Hepatocyte (in vitro differentiated cells): ENCODE measurements around the gene HSDL1. TPM values are rescaled to one million over a fixed set of nuclear protein-coding genes. Genes with fewer than 3 reads are reported as not detected.

Source experiments
- DNase-seq: peaks from one replicate; pipeline ENCODE4 v3.0.0-alpha.2; 2016; ENCODE audit warnings: low spot score
- H2AFZ ChIP-seq: fragments of 200-600 bp; sonication (generic); 2 replicates; pipeline ENCODE4 v1.6.0; 2016; ENCODE audit warnings: antibody characterized with exemption, mild to moderate bottlenecking
- H3K27ac ChIP-seq: fragments of 200-600 bp; sonication (generic); 2 replicates; pipeline ENCODE4 v1.5.1; 2016; ENCODE audit warnings: mild to moderate bottlenecking
- H3K27me3 ChIP-seq: fragments of 200-600 bp; sonication (generic); 2 replicates; pipeline ENCODE4 v1.6.1; 2016
- H3K36me3 ChIP-seq: fragments of 200-600 bp; sonication (generic); replicated peaks from 2 replicates; pipeline ENCODE4 v1.5.1; 2016; ENCODE audit warnings: low read depth; ENCODE audit not compliant: insufficient read depth
- H3K4me1 ChIP-seq: fragments of 200-600 bp; sonication (generic); 2 replicates; pipeline ENCODE4 v1.5.1; 2016; ENCODE audit warnings: mild to moderate bottlenecking, moderate library complexity; ENCODE audit not compliant: insufficient read depth
- H3K4me2 ChIP-seq: fragments of 200-600 bp; sonication (generic); 2 replicates; pipeline ENCODE4 v1.6.0; 2016
- H3K4me3 ChIP-seq: fragments of 200-600 bp; sonication (generic); 2 replicates; pipeline ENCODE4 v1.5.1; 2016; ENCODE audit warnings: mild to moderate bottlenecking
- H3K79me2 ChIP-seq: fragments of 200-600 bp; sonication (generic); 2 replicates; pipeline ENCODE4 v1.6.0; 2017; ENCODE audit warnings: mild to moderate bottlenecking
- H3K9me2 ChIP-seq: fragments of 200-600 bp; sonication (generic); replicated peaks from 2 replicates; pipeline ENCODE4 v1.6.0; 2017; ENCODE audit warnings: mild to moderate bottlenecking; ENCODE audit not compliant: insufficient read depth
- H3K9me3 ChIP-seq: fragments of 200-600 bp; sonication (generic); 2 replicates; pipeline ENCODE4 v1.5.1; 2016; ENCODE audit warnings: low read depth, mild to moderate bottlenecking
- H4K20me1 ChIP-seq: fragments of 200-600 bp; sonication (generic); 2 replicates; pipeline ENCODE4 v1.6.0; 2016; ENCODE audit warnings: mild to moderate bottlenecking; ENCODE audit not compliant: insufficient read depth, poor library complexity, severe bottlenecking
- EZH2 ChIP-seq: fragments of 200-600 bp; sonication (generic); IDR thresholded peaks from 2 replicates; pipeline ENCODE4 v1.6.1; 2016; ENCODE audit warnings: antibody characterized with exemption, mild to moderate bottlenecking, borderline replicate concordance
- EZH2phosphoT487 ChIP-seq: fragments of 200-600 bp; sonication (generic); IDR thresholded peaks from one replicate; pipeline ENCODE4 v1.6.1; 2018; ENCODE audit warnings: antibody characterized with exemption, mild to moderate bottlenecking, low read depth, moderate library complexity; ENCODE audit not compliant: unreplicated experiment, severe bottlenecking
- WGBS: methylation state at CpG from one replicate; pipeline ENCODE4 v1.1.6; 2016; ENCODE audit warnings: low lambda C conversion rate; ENCODE audit errors: missing lambda C conversion rate; 5-methylcytosine and 5-hydroxymethylcytosine counted together
- polyA plus RNA-seq: library from polyadenylated mRNA; unstranded; fragments of >200 nt; fragmentation: Nextera tagmentation; extraction: Ambion mirVana; gene quantifications from 2 replicates; pipeline ENCODE4 v1.2.1, GENCODE V29; 2016
- total RNA-seq: library from RNA; depleted of rRNA; stranded (reverse); fragments of >200 nt; gene quantifications from 2 replicates; pipeline ENCODE4 v1.2.3, GENCODE V29; 2014
- TF ChIP-seq, protein P1 (sequence below): fragments of 200-600 bp; sonication (generic); IDR thresholded peaks from 2 replicates; pipeline ENCODE4 v1.5.1; 2016; ENCODE audit warnings: antibody characterized with exemption, mild to moderate bottlenecking; ENCODE audit not compliant: poor library complexity

The HSDL1 gene
- total and polyA plus RNA-seq, 2 experiments from 2014 or later, result 14.3 to 24.9 TPM

DNA sequence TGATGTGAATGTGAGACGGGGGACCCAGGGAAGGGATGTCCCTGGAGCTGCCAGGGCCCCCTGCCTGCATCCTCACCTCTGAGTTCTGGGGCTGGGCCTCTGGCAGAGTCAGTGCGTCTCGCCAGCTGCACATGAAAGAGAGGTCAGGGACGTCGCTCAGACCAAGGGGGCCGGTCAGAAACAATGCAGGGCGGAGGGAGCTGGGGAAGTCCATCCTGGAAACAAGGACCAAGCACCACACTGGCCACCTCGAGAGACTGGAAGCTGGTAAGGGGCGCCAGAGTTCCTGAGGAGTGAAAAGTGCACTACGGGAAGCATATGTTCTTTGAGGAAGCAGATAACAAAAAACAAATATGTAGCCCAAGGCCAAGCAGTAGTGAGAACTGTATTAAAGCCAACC is 39.8 kb upstream of the HSDL1 start:
- no peaks in the 10 kb centered on the region for H3K27me3 ChIP-seq
- H3K36me3 ChIP-seq, result no peaks in the 10 kb centered on the region
- no peaks in the 10 kb centered on the region for H4K20me1 ChIP-seq
- H3K27ac ChIP-seq, result no peak overlapping the region
- H2AFZ ChIP-seq, result no peak overlapping the region
- H3K4me2 ChIP-seq, result no peak overlapping the region
- no peak overlapping the region for H3K4me3 ChIP-seq
- H3K79me2 ChIP-seq, result peaks cover 27% of the 10 kb centered on the region
- no peak for DNase-seq
- no peaks in the 10 kb centered on the region for H3K9me3 ChIP-seq
- 97% methylated on average over 10 of the region's 10 CpGs for WGBS
- TF ChIP-seq EZH2phosphoT487 (no peak), EZH2 (no peak)
- TF ChIP-seq, protein P1, sequence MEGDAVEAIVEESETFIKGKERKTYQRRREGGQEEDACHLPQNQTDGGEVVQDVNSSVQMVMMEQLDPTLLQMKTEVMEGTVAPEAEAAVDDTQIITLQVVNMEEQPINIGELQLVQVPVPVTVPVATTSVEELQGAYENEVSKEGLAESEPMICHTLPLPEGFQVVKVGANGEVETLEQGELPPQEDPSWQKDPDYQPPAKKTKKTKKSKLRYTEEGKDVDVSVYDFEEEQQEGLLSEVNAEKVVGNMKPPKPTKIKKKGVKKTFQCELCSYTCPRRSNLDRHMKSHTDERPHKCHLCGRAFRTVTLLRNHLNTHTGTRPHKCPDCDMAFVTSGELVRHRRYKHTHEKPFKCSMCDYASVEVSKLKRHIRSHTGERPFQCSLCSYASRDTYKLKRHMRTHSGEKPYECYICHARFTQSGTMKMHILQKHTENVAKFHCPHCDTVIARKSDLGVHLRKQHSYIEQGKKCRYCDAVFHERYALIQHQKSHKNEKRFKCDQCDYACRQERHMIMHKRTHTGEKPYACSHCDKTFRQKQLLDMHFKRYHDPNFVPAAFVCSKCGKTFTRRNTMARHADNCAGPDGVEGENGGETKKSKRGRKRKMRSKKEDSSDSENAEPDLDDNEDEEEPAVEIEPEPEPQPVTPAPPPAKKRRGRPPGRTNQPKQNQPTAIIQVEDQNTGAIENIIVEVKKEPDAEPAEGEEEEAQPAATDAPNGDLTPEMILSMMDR, result no peak
- no peaks in the 10 kb centered on the region for H3K9me2 ChIP-seq
- peaks cover 3% of the 10 kb centered on the region for H3K4me1 ChIP-seq

- DNase-seq, result no peak
- Histone ChIP-seq H3K4me2 (no peak overlapping the region), H3K79me2 (peaks cover 27% of the 10 kb centered on the region), H2AFZ (no peak overlapping the region), H3K9me3 (no peaks in the 10 kb centered on the region), H3K27me3 (no peaks in the 10 kb centered on the region), H3K27ac (no peak overlapping the region), H3K4me3 (no peak overlapping the region), H3K4me1 (peaks cover 3% of the 10 kb centered on the region), H3K36me3 (no peaks in the 10 kb centered on the region), H3K9me2 (no peaks in the 10 kb centered on the region), H4K20me1 (no peaks in the 10 kb centered on the region)
- no peak for TF ChIP-seq EZH2phosphoT487
- TF ChIP-seq EZH2, result no peak
- TF ChIP-seq, protein P1, result no peak
- WGBS, result 95% methylated on average over 11 of the region's 11 CpGs
Observed at GRCh38 chr16:84183911-84184591, 39.1 kb upstream of the HSDL1 start.

- peaks cover 3% of the 10 kb centered on the region for H3K4me1 ChIP-seq
- WGBS, result 100% methylated on average over 3 of the region's 5 CpGs
- DNase-seq, result no peak
- no peaks in the 10 kb centered on the region for H3K9me2 ChIP-seq
- H2AFZ ChIP-seq, result no peak overlapping the region
- no peak overlapping the region for H3K4me3 ChIP-seq
- H3K27ac ChIP-seq, result no peak overlapping the region
- no peak overlapping the region for H3K4me2 ChIP-seq
- H3K9me3 ChIP-seq, result no peaks in the 10 kb centered on the region
- H3K36me3 ChIP-seq, result no peaks in the 10 kb centered on the region
- peaks cover 27% of the 10 kb centered on the region for H3K79me2 ChIP-seq
- no peaks in the 10 kb centered on the region for H3K27me3 ChIP-seq
- TF ChIP-seq, protein P1, result no peak
- TF ChIP-seq EZH2 (no peak), EZH2phosphoT487 (no peak)
- H4K20me1 ChIP-seq, result no peaks in the 10 kb centered on the region
Observed at GRCh38 chr16:84183572-84183875, 38.5 kb upstream of the HSDL1 start.
